NT2/D1 (cell line): ENCODE results near the gene PALD1.

Source experiments
- DNase-seq: peaks from one replicate; pipeline ENCODE4 v3.0.0-alpha.2; 2011; ENCODE audit warnings: low read depth, low spot score
- H3K27me3 ChIP-seq: 2 replicates; pipeline ENCODE4 v1.6.0; 2011; ENCODE audit warnings: mild to moderate bottlenecking; ENCODE audit not compliant: insufficient read length, insufficient read depth
- H3K36me3 ChIP-seq: 2 replicates; pipeline ENCODE4 v1.6.1; 2011; ENCODE audit warnings: mild to moderate bottlenecking, low read length, mixed read lengths; ENCODE audit not compliant: insufficient read depth, insufficient read length
- H3K4me1 ChIP-seq: 2 replicates; pipeline ENCODE4 v1.5.1; 2011; ENCODE audit not compliant: insufficient read depth, insufficient read length
- H3K4me3 ChIP-seq: 2 replicates; pipeline ENCODE4 v1.5.1; 2011; ENCODE audit warnings: low read depth; ENCODE audit not compliant: insufficient read length
- H3K9ac ChIP-seq: 2 replicates; pipeline ENCODE4 v1.6.0; 2011; ENCODE audit warnings: low read depth; ENCODE audit not compliant: insufficient read length
- H3K9me3 ChIP-seq: 2 replicates; pipeline ENCODE4 v1.5.1; 2011; ENCODE audit warnings: mild to moderate bottlenecking, low read length; ENCODE audit not compliant: insufficient read depth
- SUZ12 ChIP-seq: IDR thresholded peaks from 2 replicates; pipeline ENCODE4 v1.6.1; 2011; ENCODE audit not compliant: insufficient read length, insufficient read depth; ENCODE audit errors: extremely low read depth
- YY1 ChIP-seq: IDR thresholded peaks from 2 replicates; pipeline ENCODE4 v1.6.1; 2011; ENCODE audit not compliant: insufficient read length, insufficient read depth
- ZNF274 ChIP-seq: IDR thresholded peaks from 2 replicates; pipeline ENCODE4 v1.6.1; 2011; ENCODE audit warnings: mild to moderate bottlenecking, low read depth, low read length

PALD1 gene

GRCh38 chr10:70536196-70536861 lies 57.8 kb downstream of the PALD1 start:
- Histone ChIP-seq H3K4me3 (no peak overlapping the region), H3K36me3 (peaks cover 37% of the 10 kb centered on the region), H3K9ac (peak overlapping the region; percentile 42), H3K9me3 (no peaks in the 10 kb centered on the region), H3K4me1 (peaks cover 14% of the 10 kb centered on the region), H3K27me3 (no peaks in the 10 kb centered on the region)
- DNase-seq, result no peak
- TF ChIP-seq ZNF274 (no peak), SUZ12 (no peak), YY1 (no peak)

GRCh38 chr10:70537398-70538194 lies 59.0 kb downstream of the PALD1 start:
- no peak overlapping the region for H3K9ac ChIP-seq
- H3K27me3 ChIP-seq, result no peaks in the 10 kb centered on the region
- H3K36me3 ChIP-seq, result peaks cover 43% of the 10 kb centered on the region
- TF ChIP-seq ZNF274 (no peak), SUZ12 (no peak), YY1 (no peak)
- no peaks in the 10 kb centered on the region for H3K9me3 ChIP-seq
- H3K4me1 ChIP-seq, result peaks cover 14% of the 10 kb centered on the region
- H3K4me3 ChIP-seq, result no peak overlapping the region
- DNase-seq, result no peak

- peaks cover 44% of the 10 kb centered on the region for H3K36me3 ChIP-seq
- no peaks in the 10 kb centered on the region for H3K27me3 ChIP-seq
- DNase-seq, result no peak
- no peak overlapping the region for H3K9ac ChIP-seq
- TF ChIP-seq YY1 (no peak), SUZ12 (no peak), ZNF274 (no peak)
- H3K4me3 ChIP-seq, result no peak overlapping the region
- peaks cover 14% of the 10 kb centered on the region for H3K4me1 ChIP-seq
- H3K9me3 ChIP-seq, result no peaks in the 10 kb centered on the region
Observed at GRCh38 chr10:70538195-70538520, 59.6 kb downstream of the PALD1 start.

GRCh38 chr10:70538731-70539338 lies 60.3 kb downstream of the PALD1 start:
- H3K9me3 ChIP-seq, result no peaks in the 10 kb centered on the region
- no peak for TF ChIP-seq ZNF274
- no peak for TF ChIP-seq YY1
- no peak for TF ChIP-seq SUZ12
- DNase-seq, result no peak
- H3K4me1 ChIP-seq, result peaks cover 14% of the 10 kb centered on the region
- H3K9ac ChIP-seq, result no peak overlapping the region
- H3K36me3 ChIP-seq, result peaks cover 44% of the 10 kb centered on the region
- no peaks in the 10 kb centered on the region for H3K27me3 ChIP-seq
- no peak overlapping the region for H3K4me3 ChIP-seq

- peaks cover 47% of the 10 kb centered on the region for H3K36me3 ChIP-seq
- no peak overlapping the region for H3K4me3 ChIP-seq
Observed at GRCh38 chr10:70539471-70539870, 60.9 kb downstream of the PALD1 start.

GRCh38 chr10:70540089-70540788 lies 61.7 kb downstream of the PALD1 start:
- no peaks in the 10 kb centered on the region for H3K9me3 ChIP-seq
- H3K27me3 ChIP-seq, result no peaks in the 10 kb centered on the region
- no peak for DNase-seq
- TF ChIP-seq ZNF274 (no peak), SUZ12 (no peak), YY1 (no peak)
- no peak overlapping the region for H3K4me3 ChIP-seq
- H3K9ac ChIP-seq, result no peak overlapping the region
- H3K36me3 ChIP-seq, result peaks cover 43% of the 10 kb centered on the region
- peaks cover 14% of the 10 kb centered on the region for H3K4me1 ChIP-seq

More at GRCh38 chr10:70539471-70539870, 60.9 kb downstream of the PALD1 start:
- no peak for DNase-seq
- no peaks in the 10 kb centered on the region for H3K9me3 ChIP-seq
- no peak overlapping the region for H3K9ac ChIP-seq
- TF ChIP-seq SUZ12 (no peak), YY1 (no peak), ZNF274 (no peak)
- peaks cover 14% of the 10 kb centered on the region for H3K4me1 ChIP-seq
- H3K27me3 ChIP-seq, result no peaks in the 10 kb centered on the region

- H3K4me1 ChIP-seq, result peaks cover 14% of the 10 kb centered on the region
- H3K4me3 ChIP-seq, result no peak overlapping the region
- no peaks in the 10 kb centered on the region for H3K27me3 ChIP-seq
- peaks cover 43% of the 10 kb centered on the region for H3K36me3 ChIP-seq
- TF ChIP-seq YY1 (no peak), ZNF274 (no peak), SUZ12 (no peak)
- H3K9ac ChIP-seq, result no peak overlapping the region
- H3K9me3 ChIP-seq, result no peaks in the 10 kb centered on the region
- DNase-seq, result no peak
Observed at GRCh38 chr10:70540789-70541360, 62.3 kb downstream of the PALD1 start.
